Mucosa of gallbladder (tissue), 1 donor: ENCODE data around the gene IL1RAPL2. TPM values are rescaled to one million over a fixed set of nuclear protein-coding genes. Genes with fewer than 3 reads are reported as not detected.
"Not testable (repeated sequence)": the region's sequence is repeated elsewhere in the genome, so short reads cannot be mapped to it uniquely, and the experiment has no call there.

Experiments used
- DNase-seq: peaks from one replicate; pipeline ENCODE4 v3.0.0-alpha.2; 2020; ENCODE audit warnings: low spot score
- total RNA-seq: library from RNA; stranded (reverse); gene quantifications from one replicate; pipeline ENCODE4 v1.2.1, GENCODE V29; 2021
- donor health status: DM: no; HTN: no; CAD: no.

IL1RAPL2 gene
- total RNA-seq: 0.35 TPM

- peak; percentile 38 for DNase-seq
Measured at GRCh38 chrX:104565791-104566680, at the start of gene IL1RAPL2. IL1RAPL2 (plus strand) TSS chrX:104566199.

- no peak for DNase-seq
Measured at GRCh38 chrX:104522386-104522785, 43.6 kb upstream of the IL1RAPL2 start.

DNA sequence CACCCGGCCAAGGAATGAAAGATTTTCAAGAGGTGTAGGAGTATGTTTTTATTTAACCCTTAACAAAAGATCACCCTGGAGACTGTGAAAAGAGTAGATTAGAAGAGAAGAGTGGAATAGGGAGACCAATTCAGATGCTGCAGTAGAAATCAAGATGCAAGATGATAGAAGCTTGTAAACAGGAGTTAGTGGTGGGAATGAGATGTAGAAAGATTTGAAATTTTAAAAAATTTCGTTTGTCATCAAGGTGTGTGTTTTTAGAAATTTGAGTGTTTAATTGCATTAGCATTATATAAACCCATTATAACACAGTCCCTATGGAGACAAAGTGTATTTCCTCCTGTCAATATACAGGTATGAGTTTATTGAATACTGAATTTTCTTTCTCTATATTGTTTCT lies 42.1 kb upstream of the IL1RAPL2 start:
- no peak for DNase-seq

- DNase-seq: no peak
Measured at GRCh38 chrX:104539081-104539480, 26.9 kb upstream of the IL1RAPL2 start.

GRCh38 chrX:104542447-104542846 lies 23.6 kb upstream of the IL1RAPL2 start:
- DNase-seq: not testable (repeated sequence)

GRCh38 chrX:104564335-104564734 lies 1.7 kb upstream of the IL1RAPL2 start:
- DNase-seq: no peak

DNA sequence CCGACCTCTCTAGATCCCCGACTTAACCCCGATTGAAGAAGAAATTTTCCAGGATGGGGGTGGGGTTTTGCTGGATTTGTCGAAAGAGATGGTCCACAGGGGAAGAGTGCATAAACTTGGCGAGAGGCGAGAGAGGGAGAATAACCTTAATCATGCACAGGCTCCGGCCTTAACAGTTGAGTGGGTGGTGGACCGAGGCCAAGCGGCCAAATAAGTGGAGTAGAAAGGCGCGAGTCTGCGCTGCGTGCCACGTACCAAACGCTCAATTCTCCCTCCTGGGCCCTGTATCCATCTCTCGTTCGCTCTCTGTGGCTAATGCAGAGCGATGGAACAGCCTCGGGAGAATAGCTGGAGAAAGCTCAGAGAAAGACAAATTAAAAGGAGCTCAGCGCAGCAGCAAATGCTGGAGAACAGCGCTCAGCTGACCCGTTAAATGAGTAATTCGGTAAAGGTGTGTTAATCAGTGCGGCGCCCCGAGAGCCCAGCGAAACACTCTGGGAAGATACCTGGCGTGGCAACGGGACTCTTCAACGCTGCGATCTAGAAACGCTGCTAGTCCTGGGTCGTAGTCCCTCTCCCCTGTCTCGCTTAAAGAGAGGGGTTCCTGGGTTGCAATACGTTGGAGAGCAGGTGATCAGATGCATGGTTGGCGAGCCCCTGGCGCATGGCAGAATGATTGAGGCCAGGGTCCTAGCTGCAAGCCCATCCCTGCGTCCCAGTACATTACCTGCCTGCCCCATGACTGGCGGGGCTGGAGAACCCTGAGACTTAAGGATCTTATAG lies 887 bp upstream of the IL1RAPL2 start:
- no peak for DNase-seq

DNA sequence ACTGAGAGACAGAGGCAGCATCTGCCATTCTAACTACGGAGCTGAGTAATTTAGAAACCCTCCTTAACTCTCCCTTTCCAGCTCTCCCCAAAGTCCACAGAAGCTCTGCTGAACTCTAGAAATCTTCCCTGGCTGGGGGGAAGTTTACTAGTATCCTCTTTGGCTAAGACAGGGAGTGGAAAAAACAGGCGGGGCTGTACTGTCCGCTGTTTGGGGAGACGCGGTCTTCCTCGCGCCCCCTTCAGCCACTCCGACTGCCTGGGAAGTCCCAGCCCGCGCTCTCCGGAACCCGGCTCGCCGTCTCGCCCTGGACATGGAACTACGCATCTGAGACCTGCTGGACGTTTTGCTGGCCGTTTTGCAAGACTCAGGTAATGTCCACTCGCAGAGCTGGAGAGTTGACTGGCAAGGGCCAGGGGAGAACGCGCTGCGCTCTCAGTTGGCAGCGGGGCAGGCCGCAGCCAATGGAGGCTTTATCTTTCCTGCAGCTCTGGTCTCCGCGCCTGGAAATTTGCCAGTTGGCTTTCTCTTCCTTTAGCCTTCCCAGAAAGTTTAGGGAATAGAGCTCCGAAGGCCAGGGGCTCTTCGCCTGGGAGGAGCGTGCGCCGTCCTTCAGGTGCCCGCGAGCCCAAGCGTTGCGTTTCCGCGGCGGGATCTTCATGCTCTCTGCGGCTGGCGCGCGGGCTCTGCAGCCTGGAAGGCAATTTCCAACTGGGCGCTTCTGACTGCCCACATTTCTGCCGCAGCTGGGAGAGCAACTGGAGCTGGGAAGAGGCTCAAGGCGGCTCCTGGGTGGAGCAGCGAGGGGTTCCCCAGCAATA lies 892 bp downstream of the IL1RAPL2 start:
- DNase-seq: no peak

DNA sequence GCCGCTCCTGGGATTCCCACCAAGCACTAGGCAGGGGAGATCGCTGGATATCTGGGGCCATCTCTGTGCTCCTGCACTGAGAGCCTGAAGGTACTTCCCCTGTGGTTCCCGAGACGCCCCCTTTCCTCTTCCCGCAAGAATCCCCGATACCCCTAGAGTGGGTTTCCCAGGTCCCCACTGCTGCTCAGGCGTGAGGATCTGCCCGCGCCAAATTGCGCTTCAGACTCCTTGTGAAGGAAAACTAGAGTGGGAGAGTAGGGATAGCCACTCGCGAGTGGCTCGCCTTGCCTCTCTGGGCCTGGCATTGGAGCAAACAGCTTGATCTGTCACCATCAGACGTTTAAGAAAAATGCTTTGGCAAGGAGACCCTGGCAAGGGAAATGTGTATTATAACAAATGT lies 1.5 kb downstream of the IL1RAPL2 start:
- no peak for DNase-seq

- no peak for DNase-seq
Measured at GRCh38 chrX:104568304-104568915, 2.4 kb downstream of the IL1RAPL2 start.

DNA sequence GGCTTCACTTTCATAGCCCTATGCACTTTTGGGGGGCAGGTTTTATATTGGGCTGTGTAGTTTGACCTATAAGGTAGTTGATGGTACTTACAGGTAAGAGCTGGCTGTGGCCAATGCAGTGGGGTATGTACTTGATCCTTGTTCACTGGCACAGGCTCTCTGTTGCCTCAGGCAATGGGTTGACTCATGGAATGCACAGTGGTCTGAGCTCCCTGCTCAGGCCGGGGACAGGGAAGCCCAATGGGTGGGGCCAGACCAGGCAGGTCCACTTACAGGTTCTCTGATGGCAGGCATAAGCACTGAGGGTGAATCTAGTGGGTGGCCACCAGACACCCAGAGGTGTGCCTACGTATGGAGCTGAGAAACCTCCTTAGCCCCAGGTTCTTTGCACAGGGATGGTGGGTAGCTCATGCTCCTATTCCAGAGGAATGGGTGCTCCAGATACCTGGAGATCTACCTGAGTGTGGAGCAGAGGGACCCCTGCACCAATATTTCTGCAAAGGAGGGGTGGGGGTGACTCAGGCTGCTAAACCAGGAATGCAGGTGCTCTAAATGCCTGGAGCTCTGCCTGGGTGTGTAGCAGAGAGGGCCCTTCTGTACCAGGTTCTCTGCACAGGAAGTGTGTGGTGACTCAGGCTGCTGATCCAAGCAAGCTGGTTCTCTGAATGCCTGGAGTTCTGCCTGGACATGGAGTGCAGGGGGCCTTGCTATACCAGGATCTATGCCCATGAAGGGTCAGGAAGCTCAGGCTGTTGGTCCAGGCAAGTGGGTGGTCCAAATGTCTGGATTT lies 52.3 kb downstream of the IL1RAPL2 start:
- no peak for DNase-seq

DNA sequence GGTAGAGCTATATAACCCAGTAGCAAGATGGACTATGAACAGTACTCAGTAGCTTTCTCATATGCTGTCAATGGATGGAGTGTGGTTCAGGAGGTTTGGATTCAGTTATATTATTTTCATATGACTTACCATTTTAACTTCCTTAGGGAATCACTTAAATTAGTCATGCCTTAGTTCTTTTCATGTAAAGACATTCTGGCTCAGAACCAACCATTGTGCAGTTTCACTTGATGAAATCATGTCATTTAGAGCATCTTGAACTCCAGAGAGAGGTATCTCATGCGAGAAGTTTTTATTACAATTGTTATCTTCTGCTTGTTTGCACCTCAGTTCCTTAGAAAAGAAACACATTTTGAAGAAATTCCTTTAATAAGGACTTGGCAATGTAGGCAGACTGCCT lies 55.8 kb downstream of the IL1RAPL2 start:
- no peak for DNase-seq

GRCh38 chrX:104641176-104641575 lies 75.2 kb downstream of the IL1RAPL2 start:
- DNase-seq: no peak

GRCh38 chrX:104647084-104647483 lies 81.1 kb downstream of the IL1RAPL2 start:
- DNase-seq: no peak

DNA sequence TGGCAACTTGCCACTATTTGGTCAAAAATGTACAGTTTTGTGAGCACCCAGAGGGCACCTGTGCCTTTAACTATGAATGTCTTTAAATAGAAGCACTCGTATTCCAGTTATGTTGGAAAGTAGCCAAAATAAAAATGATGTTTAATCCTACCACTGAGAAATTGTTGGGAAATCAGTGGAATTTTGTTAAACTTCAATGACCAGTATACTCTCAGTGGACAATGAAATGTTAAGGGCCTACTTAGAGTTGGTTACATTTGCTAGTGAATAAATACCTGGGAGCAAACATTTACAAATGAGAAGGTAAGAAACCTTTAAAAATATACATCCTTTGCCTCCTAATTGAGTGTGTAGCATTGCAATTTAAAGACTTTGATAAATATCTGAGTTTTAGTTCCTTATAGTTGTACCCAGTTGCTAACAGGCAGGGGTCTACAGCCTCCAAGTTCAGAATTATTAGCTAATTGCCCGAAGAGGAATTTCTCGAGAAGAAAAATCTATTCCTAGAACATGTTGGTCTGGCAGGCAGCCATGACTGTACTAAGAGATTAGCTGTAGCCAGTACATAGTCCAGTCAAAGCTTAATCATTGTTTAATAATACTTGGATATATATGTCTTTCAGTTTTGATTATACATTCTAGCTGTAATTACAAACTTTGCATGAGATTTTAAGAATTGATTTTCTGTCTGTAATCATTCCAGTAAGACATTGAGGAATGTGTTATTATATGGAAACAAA lies 93.2 kb downstream of the IL1RAPL2 start:
- peak; percentile 76 for DNase-seq

DNA sequence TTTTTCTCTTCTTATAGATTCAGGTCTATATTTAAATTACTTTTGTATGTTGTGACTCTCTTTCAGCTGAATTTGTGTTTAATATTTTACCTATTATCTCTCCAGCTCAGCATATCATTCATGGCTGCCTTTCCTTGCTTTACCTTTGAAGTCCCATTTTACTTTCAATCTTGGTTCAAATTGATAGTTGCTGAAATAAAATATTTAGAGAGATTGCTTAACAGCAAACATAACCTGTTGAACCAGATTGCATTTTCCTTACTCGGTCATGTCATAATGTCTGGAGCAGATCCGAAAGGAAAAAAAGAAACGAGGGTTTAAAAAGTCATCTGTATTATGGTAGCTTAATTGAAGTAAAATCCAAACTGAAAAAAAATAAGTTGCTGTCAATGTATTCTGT lies 94.1 kb downstream of the IL1RAPL2 start:
- no peak for DNase-seq

DNA sequence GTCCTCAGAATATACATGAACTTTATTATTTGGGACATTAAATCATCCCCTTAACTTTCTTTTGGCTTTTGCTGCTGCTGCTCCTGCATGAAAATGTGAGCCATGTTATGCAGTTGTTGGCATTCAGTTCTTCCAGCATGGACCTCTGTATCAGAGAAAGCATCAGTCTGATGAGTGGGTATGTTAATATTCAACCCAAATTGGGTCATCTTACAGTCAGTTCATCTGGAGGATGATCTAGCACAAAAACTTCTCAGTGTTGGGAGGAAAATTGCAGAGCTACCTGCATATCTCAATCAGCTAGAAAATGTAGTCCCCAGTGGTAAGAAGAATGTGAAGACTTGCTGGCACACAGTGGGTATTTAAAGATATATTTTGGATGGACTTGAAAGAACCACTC lies 96.7 kb downstream of the IL1RAPL2 start:
- no peak for DNase-seq

- DNase-seq: no peak
Measured at GRCh38 chrX:104665691-104666090, 99.7 kb downstream of the IL1RAPL2 start.

DNA sequence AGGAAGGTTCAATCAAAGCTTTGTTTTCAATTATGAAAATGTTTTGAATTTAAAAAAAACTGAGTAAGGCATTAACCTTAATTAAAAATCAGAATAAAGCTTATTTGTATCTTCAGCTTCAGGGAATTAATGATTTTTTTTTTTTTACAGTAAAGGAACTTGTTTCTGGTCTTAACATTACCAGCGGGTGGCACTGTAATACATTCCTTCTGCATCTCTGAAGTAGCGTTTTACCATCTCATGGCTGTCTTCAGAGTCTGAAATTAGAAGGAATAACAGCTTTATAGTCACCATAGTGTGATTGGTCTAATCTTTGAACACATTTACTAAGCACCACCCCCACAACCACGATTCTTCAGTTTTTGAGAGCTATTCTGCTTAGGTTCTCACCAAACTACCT lies 102.6 kb downstream of the IL1RAPL2 start:
- no peak for DNase-seq

DNA sequence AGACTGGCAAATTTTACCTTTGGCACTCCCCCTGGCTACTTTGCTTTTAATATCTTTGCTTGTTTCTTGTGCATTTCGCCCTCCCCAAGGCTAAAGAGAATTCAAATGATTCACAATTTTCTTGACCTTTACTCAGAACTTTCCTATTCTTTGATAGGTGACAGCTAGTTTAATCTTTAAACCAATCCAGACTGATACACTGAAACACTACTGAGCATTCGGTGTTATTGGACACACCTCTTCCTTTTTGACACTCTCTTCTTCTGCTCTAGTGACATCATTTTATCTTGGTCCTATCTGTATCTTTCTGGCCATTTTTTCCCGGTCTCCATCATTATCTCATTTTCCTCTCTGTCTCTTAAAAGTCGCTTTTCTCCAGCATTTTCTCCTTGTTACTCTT lies 103.1 kb downstream of the IL1RAPL2 start:
- DNase-seq: no peak
